ENCODE results near the gene PSME1. TPM values are rescaled to one million over a fixed set of nuclear protein-coding genes. Genes with fewer than 3 reads are reported as not detected.

Gene PSME1
- total and polyA plus RNA-seq, 2 experiments from 2014 or later = 61.1 to 215 TPM

- TF ChIP-seq, protein P1, sequence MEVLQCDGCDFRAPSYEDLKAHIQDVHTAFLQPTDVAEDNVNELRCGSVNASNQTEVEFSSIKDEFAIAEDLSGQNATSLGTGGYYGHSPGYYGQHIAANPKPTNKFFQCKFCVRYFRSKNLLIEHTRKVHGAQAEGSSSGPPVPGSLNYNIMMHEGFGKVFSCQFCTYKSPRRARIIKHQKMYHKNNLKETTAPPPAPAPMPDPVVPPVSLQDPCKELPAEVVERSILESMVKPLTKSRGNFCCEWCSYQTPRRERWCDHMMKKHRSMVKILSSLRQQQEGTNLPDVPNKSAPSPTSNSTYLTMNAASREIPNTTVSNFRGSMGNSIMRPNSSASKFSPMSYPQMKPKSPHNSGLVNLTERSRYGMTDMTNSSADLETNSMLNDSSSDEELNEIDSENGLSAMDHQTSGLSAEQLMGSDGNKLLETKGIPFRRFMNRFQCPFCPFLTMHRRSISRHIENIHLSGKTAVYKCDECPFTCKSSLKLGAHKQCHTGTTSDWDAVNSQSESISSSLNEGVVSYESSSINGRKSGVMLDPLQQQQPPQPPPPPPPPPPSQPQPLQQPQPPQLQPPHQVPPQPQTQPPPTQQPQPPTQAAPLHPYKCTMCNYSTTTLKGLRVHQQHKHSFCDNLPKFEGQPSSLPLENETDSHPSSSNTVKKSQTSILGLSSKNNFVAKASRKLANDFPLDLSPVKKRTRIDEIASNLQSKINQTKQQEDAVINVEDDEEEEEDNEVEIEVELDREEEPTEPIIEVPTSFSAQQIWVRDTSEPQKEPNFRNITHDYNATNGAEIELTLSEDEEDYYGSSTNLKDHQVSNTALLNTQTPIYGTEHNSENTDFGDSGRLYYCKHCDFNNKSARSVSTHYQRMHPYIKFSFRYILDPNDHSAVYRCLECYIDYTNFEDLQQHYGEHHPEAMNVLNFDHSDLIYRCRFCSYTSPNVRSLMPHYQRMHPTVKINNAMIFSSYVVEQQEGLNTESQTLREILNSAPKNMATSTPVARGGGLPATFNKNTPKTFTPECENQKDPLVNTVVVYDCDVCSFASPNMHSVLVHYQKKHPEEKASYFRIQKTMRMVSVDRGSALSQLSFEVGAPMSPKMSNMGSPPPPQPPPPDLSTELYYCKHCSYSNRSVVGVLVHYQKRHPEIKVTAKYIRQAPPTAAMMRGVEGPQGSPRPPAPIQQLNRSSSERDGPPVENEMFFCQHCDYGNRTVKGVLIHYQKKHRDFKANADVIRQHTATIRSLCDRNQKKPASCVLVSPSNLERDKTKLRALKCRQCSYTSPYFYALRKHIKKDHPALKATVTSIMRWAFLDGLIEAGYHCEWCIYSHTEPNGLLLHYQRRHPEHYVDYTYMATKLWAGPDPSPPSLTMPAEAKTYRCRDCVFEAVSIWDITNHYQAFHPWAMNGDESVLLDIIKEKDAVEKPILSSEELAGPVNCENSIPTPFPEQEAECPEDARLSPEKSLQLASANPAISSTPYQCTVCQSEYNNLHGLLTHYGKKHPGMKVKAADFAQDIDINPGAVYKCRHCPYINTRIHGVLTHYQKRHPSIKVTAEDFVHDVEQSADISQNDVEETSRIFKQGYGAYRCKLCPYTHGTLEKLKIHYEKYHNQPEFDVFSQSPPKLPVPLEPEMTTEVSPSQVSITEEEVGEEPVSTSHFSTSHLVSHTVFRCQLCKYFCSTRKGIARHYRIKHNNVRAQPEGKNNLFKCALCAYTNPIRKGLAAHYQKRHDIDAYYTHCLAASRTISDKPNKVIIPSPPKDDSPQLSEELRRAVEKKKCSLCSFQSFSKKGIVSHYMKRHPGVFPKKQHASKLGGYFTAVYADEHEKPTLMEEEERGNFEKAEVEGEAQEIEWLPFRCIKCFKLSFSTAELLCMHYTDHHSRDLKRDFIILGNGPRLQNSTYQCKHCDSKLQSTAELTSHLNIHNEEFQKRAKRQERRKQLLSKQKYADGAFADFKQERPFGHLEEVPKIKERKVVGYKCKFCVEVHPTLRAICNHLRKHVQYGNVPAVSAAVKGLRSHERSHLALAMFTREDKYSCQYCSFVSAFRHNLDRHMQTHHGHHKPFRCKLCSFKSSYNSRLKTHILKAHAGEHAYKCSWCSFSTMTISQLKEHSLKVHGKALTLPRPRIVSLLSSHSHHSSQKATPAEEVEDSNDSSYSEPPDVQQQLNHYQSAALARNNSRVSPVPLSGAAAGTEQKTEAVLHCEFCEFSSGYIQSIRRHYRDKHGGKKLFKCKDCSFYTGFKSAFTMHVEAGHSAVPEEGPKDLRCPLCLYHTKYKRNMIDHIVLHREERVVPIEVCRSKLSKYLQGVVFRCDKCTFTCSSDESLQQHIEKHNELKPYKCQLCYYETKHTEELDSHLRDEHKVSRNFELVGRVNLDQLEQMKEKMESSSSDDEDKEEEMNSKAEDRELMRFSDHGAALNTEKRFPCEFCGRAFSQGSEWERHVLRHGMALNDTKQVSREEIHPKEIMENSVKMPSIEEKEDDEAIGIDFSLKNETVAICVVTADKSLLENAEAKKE (CRISPR knock-in tag; IDR thresholded peaks at IDR 0.05) = no peak
- TF ChIP-seq CREB1 (CRISPR knock-in tag; IDR thresholded peaks at IDR 0.05; ENCODE audit: low read depth) = no peak
- TF ChIP-seq, protein P2, sequence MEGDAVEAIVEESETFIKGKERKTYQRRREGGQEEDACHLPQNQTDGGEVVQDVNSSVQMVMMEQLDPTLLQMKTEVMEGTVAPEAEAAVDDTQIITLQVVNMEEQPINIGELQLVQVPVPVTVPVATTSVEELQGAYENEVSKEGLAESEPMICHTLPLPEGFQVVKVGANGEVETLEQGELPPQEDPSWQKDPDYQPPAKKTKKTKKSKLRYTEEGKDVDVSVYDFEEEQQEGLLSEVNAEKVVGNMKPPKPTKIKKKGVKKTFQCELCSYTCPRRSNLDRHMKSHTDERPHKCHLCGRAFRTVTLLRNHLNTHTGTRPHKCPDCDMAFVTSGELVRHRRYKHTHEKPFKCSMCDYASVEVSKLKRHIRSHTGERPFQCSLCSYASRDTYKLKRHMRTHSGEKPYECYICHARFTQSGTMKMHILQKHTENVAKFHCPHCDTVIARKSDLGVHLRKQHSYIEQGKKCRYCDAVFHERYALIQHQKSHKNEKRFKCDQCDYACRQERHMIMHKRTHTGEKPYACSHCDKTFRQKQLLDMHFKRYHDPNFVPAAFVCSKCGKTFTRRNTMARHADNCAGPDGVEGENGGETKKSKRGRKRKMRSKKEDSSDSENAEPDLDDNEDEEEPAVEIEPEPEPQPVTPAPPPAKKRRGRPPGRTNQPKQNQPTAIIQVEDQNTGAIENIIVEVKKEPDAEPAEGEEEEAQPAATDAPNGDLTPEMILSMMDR (conservative IDR thresholded peaks at IDR 0.05; ENCODE audit: low read depth in 2 of 2) = no peak
Measured at GRCh38 chr14:24150993-24151392, 15.0 kb downstream of the PSME1 start (continued).

DNA sequence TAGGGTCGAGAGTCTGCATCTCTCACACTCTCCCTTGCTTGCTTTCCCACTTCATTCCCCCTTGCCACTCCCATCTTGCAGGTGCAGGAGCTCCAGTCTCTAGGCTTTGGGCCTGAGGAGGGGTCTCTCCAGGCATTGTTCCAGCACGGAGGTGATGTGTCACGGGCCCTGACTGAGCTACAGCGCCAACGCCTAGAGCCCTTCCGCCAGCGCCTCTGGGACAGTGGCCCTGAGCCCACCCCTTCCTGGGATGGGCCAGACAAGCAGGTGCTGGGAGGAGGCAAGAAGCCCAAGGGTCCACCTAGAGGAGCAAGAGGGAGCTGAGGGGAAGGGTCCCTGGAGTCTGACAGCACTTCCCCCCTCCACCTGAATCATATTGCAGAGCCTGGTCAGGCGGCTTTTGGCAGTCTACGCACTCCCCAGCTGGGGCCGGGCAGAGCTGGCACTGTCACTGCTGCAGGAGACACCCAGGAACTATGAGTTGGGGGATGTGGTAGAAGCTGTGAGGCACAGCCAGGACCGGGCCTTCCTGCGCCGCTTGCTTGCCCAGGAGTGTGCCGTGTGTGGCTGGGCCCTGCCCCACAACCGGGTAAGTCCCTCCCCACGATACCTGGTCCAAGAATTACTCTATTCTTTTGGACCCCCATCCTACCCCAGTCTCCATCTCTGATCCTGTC lies 15.5 kb downstream of the PSME1 start:
- Histone ChIP-seq H3K9me2 (ENCODE audit: insufficient read depth) (no peaks in the 10 kb centered on the region), H3K27ac (ENCODE audit: low read depth) (no peak overlapping the region), H3K4me2 (no peak overlapping the region), H4K20me1 (replicated peaks; ENCODE audit: insufficient read depth) (peaks cover 12% of the 10 kb centered on the region; the same call in 1 of the 2 replicates), H3K4me1 (ENCODE audit: insufficient read depth) (peaks cover 6% of the 10 kb centered on the region; the same call in 1 of the 2 replicates), H3K4me3 (no peak overlapping the region), H3K79me2 (replicated peaks; ENCODE audit: insufficient read depth) (peaks cover 23% of the 10 kb centered on the region), H3K36me3 (ENCODE audit: insufficient read depth) (peaks cover 33% of the 10 kb centered on the region), H2AFZ (no peak overlapping the region), H3F3A (replicated peaks; ENCODE audit: low read depth) (no peaks in the 10 kb centered on the region), H3K27me3 (ENCODE audit: insufficient read depth) (no peaks in the 10 kb centered on the region)
- Mint-ChIP-seq H3K27me3 (ENCODE audit: insufficient read depth, low read depth, poor library complexity) (peaks cover 11% of the 10 kb centered on the region), H3K36me3 (ENCODE audit: low read depth) (peaks cover 72% of the 10 kb centered on the region), H3K4me3 (no peak overlapping the region), H3K9me3 (no peaks in the 10 kb centered on the region; the same call in 2 of the 3 replicates), H3K4me1 (peaks cover 10% of the 10 kb centered on the region; the same call in 2 of the 3 replicates), H3K27ac (no peak overlapping the region)
- no peak for DNase-seq (ENCODE audit: low spot score)
- no peak for ATAC-seq
- TF ChIP-seq STAT1 (IDR thresholded peaks at IDR 0.05; ENCODE audit: unreplicated experiment) (no peak), EZH2phosphoT487 (IDR thresholded peaks at IDR 0.05; ENCODE audit: unreplicated experiment) (no peak), POLR2AphosphoS5 (IDR thresholded peaks at IDR 0.05; ENCODE audit: low read depth) (no peak), CREB1 (CRISPR knock-in tag; IDR thresholded peaks at IDR 0.05; ENCODE audit: low read depth) (no peak), ZNF114 (CRISPR knock-in tag; IDR thresholded peaks at IDR 0.05) (no peak)
- TF ChIP-seq, protein P1 (CRISPR knock-in tag; IDR thresholded peaks at IDR 0.05) = no peak
